ENCODE data around the gene COX4I1.

- TF ChIP-seq CTCF (IDR thresholded peaks at IDR 0.05; ENCODE audit: low read depth, low read length) = no peak
- TF ChIP-seq EZH2phosphoT487 (IDR thresholded peaks at IDR 0.05; ENCODE audit: low read depth) = no peak
Observed at GRCh38 chr16:85798901-85799496, 496 bp upstream of the COX4I1 start.
